Natural killer cell (primary cell): ENCODE measurements around the gene SPATA3. TPM values are rescaled to one million over a fixed set of nuclear protein-coding genes. Genes with fewer than 3 reads are reported as not detected.
A peak's percentile ranks its signal among the peaks of the same experiment; 100 is the strongest.

Experiments used
- ATAC-seq, 3 donors: fragments of 150-1000 bp in 2 of 3; fragments of 200-7000 bp in 1 of 3; cut with Tn5 transposase; 1 replicate in 1 of 3; 2 replicates in 2 of 3; pipeline ENCODE4 v1.10.0; 2021; ENCODE audit warnings: mild to moderate bottlenecking in 2 of 3, moderate library complexity in 2 of 3
- DNase-seq, 2 donors: peaks; one replicate each; pipeline versions ENCODE4 v3.0.0 to v3.0.0-alpha.2; 2013 to 2021; ENCODE audit warnings: mixed read lengths in 1 of 2
- H3K27ac ChIP-seq: one replicate; pipeline ENCODE4 v1.5.1; 2013; ENCODE audit warnings: mild to moderate bottlenecking, low read length
- H3K27me3 ChIP-seq: one replicate; pipeline ENCODE4 v1.6.1; 2013; ENCODE audit warnings: low read length; ENCODE audit not compliant: control insufficient read depth, insufficient read depth
- H3K36me3 ChIP-seq: one replicate; pipeline ENCODE4 v1.6.1; 2013; ENCODE audit warnings: low read length; ENCODE audit not compliant: control insufficient read depth, insufficient read depth
- H3K4me1 ChIP-seq: one replicate; pipeline ENCODE4 v1.6.1; 2013; ENCODE audit warnings: low read length; ENCODE audit not compliant: control insufficient read depth, insufficient read depth
- H3K4me3 ChIP-seq: one replicate; pipeline ENCODE4 v1.5.1; 2013; ENCODE audit warnings: low read length
- H3K9me3 ChIP-seq: one replicate; pipeline ENCODE4 v1.6.1; 2013; ENCODE audit warnings: low read length; ENCODE audit not compliant: control insufficient read depth, insufficient read depth
- H3K27ac Mint-ChIP-seq, 2 donors: one replicate each; pipeline ENCODE4 v1.8.0; 2022; ENCODE audit warnings: mild to moderate bottlenecking in 2 of 2, mixed read lengths in 2 of 2, moderate library complexity in 1 of 2
- H3K27me3 Mint-ChIP-seq, 2 donors: one replicate each; pipeline ENCODE4 v1.8.0; 2022; ENCODE audit warnings: low read depth in 2 of 2, mixed read lengths in 2 of 2
- H3K36me3 Mint-ChIP-seq: one replicate; pipeline ENCODE4 v1.8.0; 2022; ENCODE audit warnings: mixed read lengths
- H3K4me1 Mint-ChIP-seq, 2 donors: one replicate each; pipeline ENCODE4 v1.8.0; 2022; ENCODE audit warnings: mixed read lengths in 2 of 2
- H3K4me3 Mint-ChIP-seq: one replicate; pipeline ENCODE4 v1.8.0; 2022; ENCODE audit warnings: mild to moderate bottlenecking, moderate library complexity, mixed read lengths
- H3K9me3 Mint-ChIP-seq, 2 donors: one replicate each; pipeline ENCODE4 v1.8.0; 2022; ENCODE audit warnings: mixed read lengths in 2 of 2
- WGBS: methylation state at CpG from one replicate; pipeline ENCODE4 v1.1.7; 2013; ENCODE audit warnings: missing lambda C conversion rate; ENCODE audit not compliant: insufficient coverage; 5-methylcytosine and 5-hydroxymethylcytosine counted together
- intact Hi-C: fragments of 100-400 bp; cut with micrococcal nuclease; formaldehyde crosslinking; loops from one replicate; pipeline ENCODE4 v1.14.2; 2022
- total RNA-seq, 4 donors: library from RNA; stranded (reverse); fragments of 120-200 nt in 1 of 4; gene quantifications; one replicate each; pipeline versions ENCODE4 v1.2.3 to v1.2.4, GENCODE V29; 2013 to 2022
- TF ChIP-seq, protein P1 (sequence below): fragments of 200-600 bp; IDR thresholded peaks from one replicate; pipeline ENCODE4 v1.8.0; 2022; ENCODE audit warnings: antibody characterized with exemption

The SPATA3 gene
- total RNA-seq, 3 donors from 2014 or later (not counting 1 experiment from before 2014, with no cell fraction given): not detected

GRCh38 chr2:231033147-231034132 is 37.5 kb downstream of the SPATA3 start:
- DNase-seq: no peak
- intact Hi-C loops: no loop called here
- no peaks in the 10 kb centered on the region for H3K36me3 ChIP-seq
- H3K27me3 ChIP-seq: peaks cover 22% of the 10 kb centered on the region
- H3K4me1 ChIP-seq: peaks cover 7% of the 10 kb centered on the region
- H3K9me3 ChIP-seq: peaks cover 4% of the 10 kb centered on the region
- no peak for ATAC-seq
- no peak overlapping the region for H3K27ac ChIP-seq
- H3K36me3 Mint-ChIP-seq: no peaks in the 10 kb centered on the region
- no peaks in the 10 kb centered on the region for H3K4me1 Mint-ChIP-seq
- H3K9me3 Mint-ChIP-seq: no peaks in the 10 kb centered on the region
- no peak overlapping the region for H3K27ac Mint-ChIP-seq
- no peak overlapping the region for H3K4me3 ChIP-seq
- peaks cover 42 to 49% of the 10 kb centered on the region in 2 donors for H3K27me3 Mint-ChIP-seq
- 72% methylated on average over 5 of the region's 11 CpGs for WGBS
- TF ChIP-seq, protein P1, sequence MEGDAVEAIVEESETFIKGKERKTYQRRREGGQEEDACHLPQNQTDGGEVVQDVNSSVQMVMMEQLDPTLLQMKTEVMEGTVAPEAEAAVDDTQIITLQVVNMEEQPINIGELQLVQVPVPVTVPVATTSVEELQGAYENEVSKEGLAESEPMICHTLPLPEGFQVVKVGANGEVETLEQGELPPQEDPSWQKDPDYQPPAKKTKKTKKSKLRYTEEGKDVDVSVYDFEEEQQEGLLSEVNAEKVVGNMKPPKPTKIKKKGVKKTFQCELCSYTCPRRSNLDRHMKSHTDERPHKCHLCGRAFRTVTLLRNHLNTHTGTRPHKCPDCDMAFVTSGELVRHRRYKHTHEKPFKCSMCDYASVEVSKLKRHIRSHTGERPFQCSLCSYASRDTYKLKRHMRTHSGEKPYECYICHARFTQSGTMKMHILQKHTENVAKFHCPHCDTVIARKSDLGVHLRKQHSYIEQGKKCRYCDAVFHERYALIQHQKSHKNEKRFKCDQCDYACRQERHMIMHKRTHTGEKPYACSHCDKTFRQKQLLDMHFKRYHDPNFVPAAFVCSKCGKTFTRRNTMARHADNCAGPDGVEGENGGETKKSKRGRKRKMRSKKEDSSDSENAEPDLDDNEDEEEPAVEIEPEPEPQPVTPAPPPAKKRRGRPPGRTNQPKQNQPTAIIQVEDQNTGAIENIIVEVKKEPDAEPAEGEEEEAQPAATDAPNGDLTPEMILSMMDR: no peak
- H3K4me3 Mint-ChIP-seq: no peak overlapping the region

GRCh38 chr2:231034291-231034882 is 38.5 kb downstream of the SPATA3 start:
- Histone ChIP-seq H3K9me3 (no peaks in the 10 kb centered on the region), H3K4me1 (peaks cover 7% of the 10 kb centered on the region), H3K36me3 (no peaks in the 10 kb centered on the region), H3K4me3 (no peak overlapping the region), H3K27ac (no peak overlapping the region), H3K27me3 (peaks cover 27% of the 10 kb centered on the region)
- WGBS: no CpG with 5 or more reads among the region's 4 CpGs
- no peak overlapping the region for H3K27ac Mint-ChIP-seq
- intact Hi-C loops: no loop called here
- DNase-seq: no peak
- H3K27me3 Mint-ChIP-seq: peaks cover 52 to 58% of the 10 kb centered on the region in 2 donors
- no peaks in the 10 kb centered on the region for H3K9me3 Mint-ChIP-seq
- no peaks in the 10 kb centered on the region for H3K4me1 Mint-ChIP-seq
- ATAC-seq: no peak
- no peaks in the 10 kb centered on the region for H3K36me3 Mint-ChIP-seq
- TF ChIP-seq, protein P1: no peak
- no peak overlapping the region for H3K4me3 Mint-ChIP-seq

DNA sequence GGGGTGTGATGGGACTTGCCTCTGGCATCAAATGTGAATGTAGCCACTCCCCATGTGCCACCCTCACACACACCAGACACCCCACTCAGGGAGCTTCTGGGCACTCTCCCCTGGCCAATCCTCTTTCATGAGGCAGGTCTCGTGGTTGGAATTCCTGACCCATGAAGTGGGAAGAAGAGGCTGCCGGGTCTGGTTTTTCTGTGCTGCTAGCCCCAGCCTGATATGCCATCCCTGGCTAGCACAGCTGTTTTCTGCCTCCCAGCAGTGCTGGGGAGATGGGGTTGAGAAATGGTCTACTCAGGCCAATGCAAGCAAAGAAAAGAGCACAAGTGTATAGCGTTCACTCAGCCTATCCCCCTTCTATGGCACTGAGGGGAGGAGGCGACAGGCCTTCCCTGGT is 40.2 kb downstream of the SPATA3 start:
- Histone ChIP-seq H3K4me3 (no peak overlapping the region), H3K27ac (no peak overlapping the region), H3K36me3 (no peaks in the 10 kb centered on the region), H3K27me3 (peaks cover 30% of the 10 kb centered on the region), H3K9me3 (no peaks in the 10 kb centered on the region), H3K4me1 (peaks cover 7% of the 10 kb centered on the region)
- H3K27ac Mint-ChIP-seq: no peak overlapping the region
- intact Hi-C loops: no loop called here
- ATAC-seq (no peak), DNase-seq (no peak)
- 81% methylated on average over 4 of the region's 4 CpGs for WGBS
- H3K9me3 Mint-ChIP-seq: no peaks in the 10 kb centered on the region
- no peaks in the 10 kb centered on the region for H3K4me1 Mint-ChIP-seq
- TF ChIP-seq, protein P1: no peak
- H3K27me3 Mint-ChIP-seq: peaks cover 69 to 72% of the 10 kb centered on the region in 2 donors
- peak overlapping the region; percentile 13 for H3K4me3 Mint-ChIP-seq
- no peaks in the 10 kb centered on the region for H3K36me3 Mint-ChIP-seq
